Bronchial epithelial cell (primary cell): ENCODE measurements around the gene CD96. TPM values are rescaled to one million over a fixed set of nuclear protein-coding genes. Genes with fewer than 3 reads are reported as not detected.

Source experiments
- DNase-seq: peaks from one replicate; pipeline ENCODE4 v3.0.0-alpha.2; 2010; ENCODE audit warnings: low read depth
- FAIRE-seq: peaks from 2 replicates; lab custom pipeline; 2011; peaks lifted over from hg19 to GRCh38; lab: Jason Lieb, UNC
- H3K27me3 ChIP-seq: 2 replicates; pipeline ENCODE4 v1.5.1; 2011; ENCODE audit warnings: low read length; ENCODE audit not compliant: control insufficient read depth, insufficient read depth
- H3K36me3 ChIP-seq: 2 replicates; pipeline ENCODE4 v1.5.1; 2011; ENCODE audit warnings: low read length; ENCODE audit not compliant: control insufficient read depth, insufficient read depth
- H3K4me3 ChIP-seq: 2 replicates; pipeline ENCODE4 v1.5.1; 2011; ENCODE audit warnings: mild to moderate bottlenecking, low read depth, low read length, control low read depth
- CTCF ChIP-seq: IDR thresholded peaks from 2 replicates; pipeline ENCODE4 v1.5.1; 2011; ENCODE audit warnings: mild to moderate bottlenecking, moderate library complexity, low read length, control low read depth, inconsistent platforms; ENCODE audit not compliant: insufficient read depth, severe bottlenecking
- total RNA-seq: library from RNA; depleted of rRNA; stranded (reverse); fragments of >200 nt; gene quantifications from 2 replicates; pipeline ENCODE4 v1.2.1, GENCODE V29; 2014

The CD96 gene
- total RNA-seq, 1 donor from 2014 or later = not detected

- FAIRE-seq (no peak), DNase-seq (peak; percentile 59)
- H3K4me3 ChIP-seq = no peak overlapping the region
- no peaks in the 10 kb centered on the region for H3K36me3 ChIP-seq
- no peak for TF ChIP-seq CTCF
- H3K27me3 ChIP-seq = no peaks in the 10 kb centered on the region
Observed at GRCh38 chr3:111534701-111535100, 7.3 kb upstream of the CD96 start.

GRCh38 chr3:111538111-111538510 is 3.9 kb upstream of the CD96 start:
- no peaks in the 10 kb centered on the region for H3K27me3 ChIP-seq
- FAIRE-seq (no peak), DNase-seq (no peak)
- H3K36me3 ChIP-seq = no peaks in the 10 kb centered on the region
- H3K4me3 ChIP-seq = no peak overlapping the region
- TF ChIP-seq CTCF = no peak

- no peak for FAIRE-seq
- H3K36me3 ChIP-seq = no peaks in the 10 kb centered on the region
- peak; percentile 54 for DNase-seq
- no peaks in the 10 kb centered on the region for H3K27me3 ChIP-seq
- H3K4me3 ChIP-seq = no peak overlapping the region
- TF ChIP-seq CTCF = no peak
Observed at GRCh38 chr3:111538681-111539083, 3.3 kb upstream of the CD96 start.

- FAIRE-seq = peak; percentile 52
- Histone ChIP-seq H3K36me3 (no peaks in the 10 kb centered on the region), H3K4me3 (no peak overlapping the region), H3K27me3 (no peaks in the 10 kb centered on the region)
- peak; percentile 49 for DNase-seq
- peak; percentile 84 for TF ChIP-seq CTCF
Observed at GRCh38 chr3:111539351-111540331, 2.4 kb upstream of the CD96 start.

- no peak for TF ChIP-seq CTCF
- DNase-seq = no peak
- H3K36me3 ChIP-seq = no peaks in the 10 kb centered on the region
- no peaks in the 10 kb centered on the region for H3K27me3 ChIP-seq
- FAIRE-seq = no peak
- H3K4me3 ChIP-seq = no peak overlapping the region
Observed at GRCh38 chr3:111541391-111541790, 606 bp upstream of the CD96 start.
